ENCODE results near the gene DNAJC24. TPM values are rescaled to one million over a fixed set of nuclear protein-coding genes. Genes with fewer than 3 reads are reported as not detected.

DNAJC24 gene
- total RNA-seq, 3 donors from 2014 or later: 15.2 to 24.6 (median 23.4) TPM

DNA sequence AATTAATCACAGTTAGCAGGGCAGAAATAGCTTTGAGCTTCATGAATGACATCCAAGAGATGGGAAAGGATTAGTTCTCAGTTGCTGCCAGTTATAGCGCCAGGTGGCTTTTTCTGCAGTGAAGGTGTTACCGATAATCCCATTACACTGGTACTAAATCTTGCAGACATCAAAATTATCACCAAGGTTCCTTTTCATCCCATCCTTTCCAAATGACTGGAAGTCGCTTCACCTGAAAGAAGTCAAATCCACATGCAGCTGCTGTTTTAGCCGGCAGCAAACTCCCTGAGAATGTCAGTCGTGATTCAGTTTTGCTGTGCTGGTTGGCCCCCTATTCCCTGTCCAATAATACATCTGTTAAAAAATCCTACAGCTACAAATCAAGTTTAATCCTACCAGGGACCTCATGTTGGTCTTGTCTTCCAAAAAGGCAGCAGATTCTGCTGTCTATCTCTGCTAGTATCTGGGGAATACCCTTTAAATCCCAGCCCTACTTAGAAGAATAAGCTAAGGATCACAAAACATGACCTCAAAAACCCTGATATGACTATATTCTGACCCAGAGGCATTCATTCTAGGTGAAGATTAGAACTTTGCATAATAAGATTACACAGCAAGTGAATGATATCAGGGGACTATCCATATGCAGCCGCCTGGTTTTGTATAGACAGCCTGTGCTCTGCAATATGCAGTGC, 108.0 kb downstream of the DNAJC24 start:
- TF ChIP-seq, protein P1, sequence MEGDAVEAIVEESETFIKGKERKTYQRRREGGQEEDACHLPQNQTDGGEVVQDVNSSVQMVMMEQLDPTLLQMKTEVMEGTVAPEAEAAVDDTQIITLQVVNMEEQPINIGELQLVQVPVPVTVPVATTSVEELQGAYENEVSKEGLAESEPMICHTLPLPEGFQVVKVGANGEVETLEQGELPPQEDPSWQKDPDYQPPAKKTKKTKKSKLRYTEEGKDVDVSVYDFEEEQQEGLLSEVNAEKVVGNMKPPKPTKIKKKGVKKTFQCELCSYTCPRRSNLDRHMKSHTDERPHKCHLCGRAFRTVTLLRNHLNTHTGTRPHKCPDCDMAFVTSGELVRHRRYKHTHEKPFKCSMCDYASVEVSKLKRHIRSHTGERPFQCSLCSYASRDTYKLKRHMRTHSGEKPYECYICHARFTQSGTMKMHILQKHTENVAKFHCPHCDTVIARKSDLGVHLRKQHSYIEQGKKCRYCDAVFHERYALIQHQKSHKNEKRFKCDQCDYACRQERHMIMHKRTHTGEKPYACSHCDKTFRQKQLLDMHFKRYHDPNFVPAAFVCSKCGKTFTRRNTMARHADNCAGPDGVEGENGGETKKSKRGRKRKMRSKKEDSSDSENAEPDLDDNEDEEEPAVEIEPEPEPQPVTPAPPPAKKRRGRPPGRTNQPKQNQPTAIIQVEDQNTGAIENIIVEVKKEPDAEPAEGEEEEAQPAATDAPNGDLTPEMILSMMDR (IDR thresholded peaks at IDR 0.05): no peak
- no peak for TF ChIP-seq POLR2AphosphoS5 (IDR thresholded peaks at IDR 0.05)
- TF ChIP-seq POLR2A (IDR thresholded peaks at IDR 0.05): no peak

DNA sequence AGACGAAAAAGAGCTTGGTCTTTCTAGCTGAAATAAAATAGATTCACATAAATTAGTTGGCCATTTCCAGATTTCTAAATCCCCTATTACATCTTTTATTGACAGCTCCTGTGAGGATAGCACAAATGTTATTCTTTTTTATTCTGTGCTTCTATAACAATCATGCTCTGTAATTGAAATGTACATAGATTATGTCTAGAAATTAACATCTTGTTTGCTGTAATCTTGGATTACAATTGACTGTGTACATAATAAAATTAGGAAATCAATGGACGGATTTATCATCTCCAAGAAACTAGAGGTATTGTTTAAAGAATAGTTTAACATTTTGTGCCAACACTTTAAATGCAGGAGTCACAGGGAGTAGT, 108.5 kb downstream of the DNAJC24 start:
- Histone ChIP-seq H3K9me3 (no peaks in the 10 kb centered on the region), H3K4me1 (no peaks in the 10 kb centered on the region), H3K27ac (no peak overlapping the region), H3K27me3 (no peaks in the 10 kb centered on the region), H3K36me3 (no peaks in the 10 kb centered on the region), H3K4me3 (no peak overlapping the region)
- intact Hi-C loops (cut with DNase I; ENCODE audit: low total_unique reads): no loop called here
- TF ChIP-seq, protein P1 (IDR thresholded peaks at IDR 0.05): no peak
- no peak for DNase-seq (ENCODE audit: low spot score in 2 of 2)

More for the DNA sequence above, 108.0 kb downstream of the DNAJC24 start:
- H3K27me3 ChIP-seq: no peaks in the 10 kb centered on the region
- no peak for DNase-seq (ENCODE audit: low spot score in 2 of 2)
- no peak overlapping the region for H3K27ac ChIP-seq
- no peak overlapping the region for H3K4me3 ChIP-seq
- no peaks in the 10 kb centered on the region for H3K9me3 ChIP-seq
- no peaks in the 10 kb centered on the region for H3K36me3 ChIP-seq
- intact Hi-C loops (cut with DNase I; ENCODE audit: low total_unique reads): no loop called here
- no peaks in the 10 kb centered on the region for H3K4me1 ChIP-seq

DNA sequence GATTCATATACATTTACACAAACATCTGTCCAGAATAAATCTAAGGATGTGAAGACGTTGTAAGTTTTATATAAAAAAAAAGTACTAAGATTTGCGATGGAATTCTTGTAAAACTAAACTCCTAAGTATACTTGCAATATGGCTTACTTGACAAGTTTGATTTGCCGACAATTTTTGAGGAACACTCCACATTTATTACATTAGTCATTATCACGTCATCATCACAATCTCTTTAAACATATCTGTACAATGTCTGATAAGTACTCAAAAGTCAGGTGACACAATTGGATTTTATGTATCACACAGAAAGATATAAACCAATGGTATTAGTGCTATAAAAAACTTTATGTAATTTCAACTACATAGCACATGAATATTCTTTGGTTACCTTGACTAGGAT, 109.4 kb downstream of the DNAJC24 start:
- intact Hi-C loops (cut with DNase I; ENCODE audit: low total_unique reads): no loop called here
- no peak for TF ChIP-seq POLR2A (IDR thresholded peaks at IDR 0.05)
- TF ChIP-seq, protein P1 (IDR thresholded peaks at IDR 0.05): no peak
- no peak for TF ChIP-seq POLR2AphosphoS5 (IDR thresholded peaks at IDR 0.05)
- Histone ChIP-seq H3K27me3 (no peaks in the 10 kb centered on the region), H3K36me3 (no peaks in the 10 kb centered on the region), H3K4me1 (no peaks in the 10 kb centered on the region), H3K9me3 (no peaks in the 10 kb centered on the region), H3K27ac (no peak overlapping the region), H3K4me3 (no peak overlapping the region)
- DNase-seq (ENCODE audit: low spot score in 2 of 2): no peak

DNA sequence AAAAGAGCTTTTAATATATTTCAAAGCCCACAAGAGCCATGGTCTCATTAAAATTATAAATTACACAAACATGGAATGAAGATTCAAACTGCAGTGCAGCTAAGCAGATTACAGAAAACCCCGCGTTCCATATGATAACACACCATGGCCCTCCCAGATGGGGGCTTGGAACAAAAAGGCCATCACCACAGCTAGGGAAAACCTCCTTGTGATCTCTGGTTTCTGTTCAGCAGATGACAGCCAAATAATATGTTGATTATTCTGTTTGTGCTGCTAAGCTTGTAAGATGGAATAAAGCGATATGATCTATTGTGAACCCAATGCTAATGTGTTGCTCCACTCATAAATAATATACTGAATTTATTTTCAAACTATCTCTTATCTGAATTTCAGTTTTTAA, 111.3 kb downstream of the DNAJC24 start:
- Histone ChIP-seq H3K36me3 (no peaks in the 10 kb centered on the region), H3K27me3 (no peaks in the 10 kb centered on the region), H3K4me3 (no peak overlapping the region), H3K9me3 (no peaks in the 10 kb centered on the region), H3K27ac (no peak overlapping the region), H3K4me1 (no peaks in the 10 kb centered on the region)
- DNase-seq (ENCODE audit: low spot score in 2 of 2): no peak
- TF ChIP-seq, protein P1 (IDR thresholded peaks at IDR 0.05): no peak
- TF ChIP-seq POLR2A (IDR thresholded peaks at IDR 0.05) (no peak), POLR2AphosphoS5 (IDR thresholded peaks at IDR 0.05) (no peak)
- intact Hi-C loops (cut with DNase I; ENCODE audit: low total_unique reads): no loop called here

Other genes starting within 250 kb of the DNAJC24 start
- gene DCDC1, start 121 bp upstream of the DNAJC24 start, total RNA-seq: 1 to 10 TPM in 2 of 3 donors, under 1 TPM in 1; 0.32 to 5.6 (median 3.8) TPM
- 10 to 100 TPM; 23.9 to 66.3 (median 27.2) TPM for gene IMMP1L, start 139.8 kb downstream of the DNAJC24 start, total RNA-seq
- gene ELP4, start 139.9 kb downstream of the DNAJC24 start, total RNA-seq: 10 to 100 TPM; 22.2 to 36.1 (median 24.6) TPM